Activated T-helper 1 cell treated with anti-CD3 and anti-CD28 coated beads, Interleukin-12 subunit alpha, Interleukin-12 subunit beta, Interleukin-2, Interleukin-4 antibody, amounts not matched to agents 30 ng/mL and 10 ng/mL and 1 ng/mL, durations not matched to agents 14 hours and 24 hours and 36 hours (primary cell): ENCODE data around the gene GREB1L. TPM values are rescaled to one million over a fixed set of nuclear protein-coding genes. Genes with fewer than 3 reads are reported as not detected.

Experiments
- DNase-seq: peaks from one replicate; pipeline ENCODE4 v3.0.0; 2021; ENCODE audit warnings: low spot score
- H3K27ac Mint-ChIP-seq: one replicate; pipeline ENCODE4 v1.8.0; 2021; ENCODE audit warnings: mild to moderate bottlenecking, mixed read lengths
- H3K27me3 Mint-ChIP-seq: one replicate; pipeline ENCODE4 v1.8.0; 2022; ENCODE audit warnings: mild to moderate bottlenecking, moderate library complexity, mixed read lengths; ENCODE audit not compliant: insufficient read depth
- H3K36me3 Mint-ChIP-seq: one replicate; pipeline ENCODE4 v1.8.0; 2021; ENCODE audit warnings: low read depth, mixed read lengths
- H3K4me1 Mint-ChIP-seq: one replicate; pipeline ENCODE4 v1.8.0; 2021; ENCODE audit warnings: low read depth, mixed read lengths
- H3K4me3 Mint-ChIP-seq: one replicate; pipeline ENCODE4 v1.8.0; 2021; ENCODE audit warnings: mild to moderate bottlenecking, moderate library complexity, mixed read lengths
- H3K9me3 Mint-ChIP-seq: one replicate; pipeline ENCODE4 v1.8.0; 2021; ENCODE audit warnings: mixed read lengths
- intact Hi-C: fragments of 100-400 bp; cut with micrococcal nuclease; formaldehyde crosslinking; loops from one replicate; pipeline ENCODE4 v1.15.1; 2024
- total RNA-seq: library from RNA; stranded (reverse); gene quantifications from 2 replicates; pipeline ENCODE4 v1.2.3, GENCODE V29; 2022

Gene GREB1L
- total RNA-seq, 1 donor from 2014 or later, result not detected

GRCh38 chr18:21241301-21242048 is 557 bp upstream of the GREB1L start:
- Mint-ChIP-seq H3K9me3 (no peaks in the 10 kb centered on the region), H3K4me1 (no peaks in the 10 kb centered on the region), H3K36me3 (peaks cover 3% of the 10 kb centered on the region), H3K27me3 (peaks cover 56% of the 10 kb centered on the region), H3K4me3 (no peak overlapping the region), H3K27ac (no peak overlapping the region)
- intact Hi-C loops, result loop anchor here (10.0 kb wide), 1 partner anchor 53 kb away; no protein-coding TSS in a partner anchor
- no peak for DNase-seq

GRCh38 chr18:21242780-21243401 is 859 bp downstream of the GREB1L start:
- no peaks in the 10 kb centered on the region for H3K4me1 Mint-ChIP-seq
- H3K27ac Mint-ChIP-seq, result no peak overlapping the region
- intact Hi-C loops, result loop anchor here (10.0 kb wide), 1 partner anchor 52 kb away; no protein-coding TSS in a partner anchor
- no peak for DNase-seq
- peaks cover 3% of the 10 kb centered on the region for H3K36me3 Mint-ChIP-seq
- H3K4me3 Mint-ChIP-seq, result no peak overlapping the region
- peaks cover 56% of the 10 kb centered on the region for H3K27me3 Mint-ChIP-seq
- no peaks in the 10 kb centered on the region for H3K9me3 Mint-ChIP-seq

- Mint-ChIP-seq H3K9me3 (no peaks in the 10 kb centered on the region), H3K4me3 (no peak overlapping the region), H3K4me1 (no peaks in the 10 kb centered on the region), H3K27ac (no peak overlapping the region), H3K36me3 (no peaks in the 10 kb centered on the region), H3K27me3 (peaks cover 2% of the 10 kb centered on the region)
- no peak for DNase-seq
- intact Hi-C loops, result no loop called here
Measured at GRCh38 chr18:21254576-21254975, 12.5 kb downstream of the GREB1L start.

- H3K4me3 Mint-ChIP-seq, result no peak overlapping the region
- intact Hi-C loops, result no loop called here
- no peak overlapping the region for H3K27ac Mint-ChIP-seq
- no peaks in the 10 kb centered on the region for H3K9me3 Mint-ChIP-seq
- H3K4me1 Mint-ChIP-seq, result no peaks in the 10 kb centered on the region
- no peak for DNase-seq
- peaks cover 2% of the 10 kb centered on the region for H3K27me3 Mint-ChIP-seq
- H3K36me3 Mint-ChIP-seq, result no peaks in the 10 kb centered on the region
Measured at GRCh38 chr18:21255211-21255610, 13.2 kb downstream of the GREB1L start.

GRCh38 chr18:21257386-21257785 is 15.4 kb downstream of the GREB1L start:
- no peak for DNase-seq
- no peaks in the 10 kb centered on the region for H3K36me3 Mint-ChIP-seq
- peaks cover 7% of the 10 kb centered on the region for H3K27me3 Mint-ChIP-seq
- no peak overlapping the region for H3K27ac Mint-ChIP-seq
- H3K4me3 Mint-ChIP-seq, result no peak overlapping the region
- no peaks in the 10 kb centered on the region for H3K9me3 Mint-ChIP-seq
- intact Hi-C loops, result no loop called here
- no peaks in the 10 kb centered on the region for H3K4me1 Mint-ChIP-seq

GRCh38 chr18:21260621-21261020 is 18.6 kb downstream of the GREB1L start:
- Mint-ChIP-seq H3K4me3 (no peak overlapping the region), H3K36me3 (no peaks in the 10 kb centered on the region), H3K27ac (no peak overlapping the region), H3K4me1 (no peaks in the 10 kb centered on the region), H3K27me3 (peaks cover 22% of the 10 kb centered on the region), H3K9me3 (no peaks in the 10 kb centered on the region)
- intact Hi-C loops, result no loop called here
- DNase-seq, result no peak

- Mint-ChIP-seq H3K27ac (no peak overlapping the region), H3K9me3 (no peaks in the 10 kb centered on the region), H3K36me3 (no peaks in the 10 kb centered on the region), H3K27me3 (peaks cover 19% of the 10 kb centered on the region), H3K4me1 (no peaks in the 10 kb centered on the region), H3K4me3 (no peak overlapping the region)
- DNase-seq, result no peak
- intact Hi-C loops, result no loop called here
Measured at GRCh38 chr18:21261352-21261751, 19.3 kb downstream of the GREB1L start.

- intact Hi-C loops, result no loop called here
Measured at GRCh38 chr18:21262244-21262643, 20.2 kb downstream of the GREB1L start.

GRCh38 chr18:21262979-21263378 is 20.9 kb downstream of the GREB1L start:
- Mint-ChIP-seq H3K4me3 (no peak overlapping the region), H3K27me3 (peaks cover 19% of the 10 kb centered on the region), H3K27ac (no peak overlapping the region), H3K4me1 (no peaks in the 10 kb centered on the region), H3K36me3 (no peaks in the 10 kb centered on the region), H3K9me3 (no peaks in the 10 kb centered on the region)
- intact Hi-C loops, result no loop called here
- no peak for DNase-seq

More at GRCh38 chr18:21262244-21262643, 20.2 kb downstream of the GREB1L start:
- Mint-ChIP-seq H3K4me1 (no peaks in the 10 kb centered on the region), H3K9me3 (no peaks in the 10 kb centered on the region), H3K27me3 (peaks cover 19% of the 10 kb centered on the region), H3K4me3 (no peak overlapping the region), H3K36me3 (no peaks in the 10 kb centered on the region), H3K27ac (no peak overlapping the region)
- DNase-seq, result no peak

GRCh38 chr18:21264651-21265050 is 22.6 kb downstream of the GREB1L start:
- H3K36me3 Mint-ChIP-seq, result no peaks in the 10 kb centered on the region
- no peak for DNase-seq
- no peaks in the 10 kb centered on the region for H3K9me3 Mint-ChIP-seq
- no peak overlapping the region for H3K4me3 Mint-ChIP-seq
- no peak overlapping the region for H3K27ac Mint-ChIP-seq
- H3K27me3 Mint-ChIP-seq, result peaks cover 19% of the 10 kb centered on the region
- H3K4me1 Mint-ChIP-seq, result no peaks in the 10 kb centered on the region
- intact Hi-C loops, result no loop called here

- Mint-ChIP-seq H3K27me3 (peaks cover 18% of the 10 kb centered on the region), H3K27ac (no peak overlapping the region), H3K9me3 (no peaks in the 10 kb centered on the region), H3K36me3 (no peaks in the 10 kb centered on the region), H3K4me1 (no peaks in the 10 kb centered on the region), H3K4me3 (no peak overlapping the region)
- intact Hi-C loops, result no loop called here
- DNase-seq, result no peak
Measured at GRCh38 chr18:21265971-21266673, 24.1 kb downstream of the GREB1L start.

GRCh38 chr18:21267400-21267799 is 25.4 kb downstream of the GREB1L start:
- no peak for DNase-seq
- Mint-ChIP-seq H3K4me3 (no peak overlapping the region), H3K4me1 (no peaks in the 10 kb centered on the region), H3K9me3 (no peaks in the 10 kb centered on the region), H3K27ac (no peak overlapping the region), H3K27me3 (peaks cover 14% of the 10 kb centered on the region), H3K36me3 (no peaks in the 10 kb centered on the region)
- intact Hi-C loops, result no loop called here

- peaks cover 9% of the 10 kb centered on the region for H3K27me3 Mint-ChIP-seq
- no peak overlapping the region for H3K4me3 Mint-ChIP-seq
- H3K36me3 Mint-ChIP-seq, result no peaks in the 10 kb centered on the region
- no peaks in the 10 kb centered on the region for H3K4me1 Mint-ChIP-seq
- DNase-seq, result no peak
- intact Hi-C loops, result no loop called here
- no peak overlapping the region for H3K27ac Mint-ChIP-seq
- no peaks in the 10 kb centered on the region for H3K9me3 Mint-ChIP-seq
Measured at GRCh38 chr18:21269349-21269748, 27.3 kb downstream of the GREB1L start.
